ENCODE measurements around the gene ELFN1.

DNA sequence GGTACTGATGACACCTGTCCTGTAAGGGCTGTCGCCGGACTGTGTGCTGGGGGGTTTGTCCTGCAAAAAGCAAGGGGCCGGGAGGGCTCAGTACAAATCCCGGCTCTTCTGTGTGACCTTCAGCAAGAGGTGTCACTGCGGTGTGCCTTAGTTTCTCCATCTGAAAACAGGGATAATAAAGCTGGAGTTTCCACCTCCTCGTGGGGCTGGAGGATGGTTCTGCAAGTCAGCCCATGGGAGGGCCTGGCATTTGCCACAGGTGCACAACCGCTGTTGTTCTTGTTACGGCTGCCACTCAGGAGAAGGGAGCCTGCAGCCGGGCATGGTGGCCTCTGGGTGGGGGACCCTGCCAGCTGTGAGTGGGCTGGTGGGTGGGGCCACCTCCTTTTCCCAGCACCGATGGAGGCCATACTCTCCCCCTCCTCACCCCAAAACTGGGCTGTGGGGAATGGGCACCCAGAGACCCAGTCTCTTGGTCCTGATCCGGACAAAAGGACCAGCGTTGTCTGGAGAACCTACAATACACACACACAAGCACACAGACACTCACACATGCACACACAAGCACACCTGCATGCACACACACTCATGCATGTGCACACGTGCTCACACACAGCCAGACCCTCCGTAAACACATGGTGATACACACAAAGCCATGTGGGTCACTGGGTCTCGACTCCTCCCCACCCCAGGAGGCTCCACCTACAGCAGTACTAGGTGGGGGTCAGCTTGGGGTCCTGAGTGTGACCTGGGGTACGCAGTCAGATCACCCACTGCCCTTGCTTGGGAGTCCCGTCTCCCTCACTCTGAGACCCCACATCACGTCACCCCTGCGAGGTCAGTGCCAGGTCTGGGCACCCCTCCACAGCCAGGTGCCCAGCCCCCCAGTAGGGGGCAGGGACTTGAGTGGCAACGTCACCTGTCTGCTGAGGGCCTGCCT, 34.1 kb downstream of the ELFN1 start:
- no peak for TF ChIP-seq CEBPB (IDR thresholded peaks at IDR 0.05; ENCODE audit: borderline replicate concordance in 1 of 2, low read depth in 2 of 2, low read length in 2 of 2)
- no peak for TF ChIP-seq SIN3A (IDR thresholded peaks at IDR 0.05; ENCODE audit: low read depth, low read length)
- TF ChIP-seq, protein P1, sequence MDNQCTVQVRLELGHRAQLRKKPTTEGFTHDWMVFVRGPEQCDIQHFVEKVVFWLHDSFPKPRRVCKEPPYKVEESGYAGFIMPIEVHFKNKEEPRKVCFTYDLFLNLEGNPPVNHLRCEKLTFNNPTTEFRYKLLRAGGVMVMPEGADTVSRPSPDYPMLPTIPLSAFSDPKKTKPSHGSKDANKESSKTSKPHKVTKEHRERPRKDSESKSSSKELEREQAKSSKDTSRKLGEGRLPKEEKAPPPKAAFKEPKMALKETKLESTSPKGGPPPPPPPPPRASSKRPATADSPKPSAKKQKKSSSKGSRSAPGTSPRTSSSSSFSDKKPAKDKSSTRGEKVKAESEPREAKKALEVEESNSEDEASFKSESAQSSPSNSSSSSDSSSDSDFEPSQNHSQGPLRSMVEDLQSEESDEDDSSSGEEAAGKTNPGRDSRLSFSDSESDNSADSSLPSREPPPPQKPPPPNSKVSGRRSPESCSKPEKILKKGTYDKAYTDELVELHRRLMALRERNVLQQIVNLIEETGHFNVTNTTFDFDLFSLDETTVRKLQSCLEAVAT (IDR thresholded peaks at IDR 0.05), result no peak
- TF ChIP-seq EZH2 (IDR thresholded peaks at IDR 0.05; ENCODE audit: borderline replicate concordance, control insufficient read depth, low read depth, low read length), result no peak
- no peak for TF ChIP-seq ZBED1 (IDR thresholded peaks at IDR 0.05; ENCODE audit: borderline replicate concordance)
- TF ChIP-seq JUND (IDR thresholded peaks at IDR 0.05; ENCODE audit: low read depth, low read length), result no peak
- no peak for TF ChIP-seq FOS (IDR thresholded peaks at IDR 0.05; ENCODE audit: borderline replicate concordance, extremely low read depth, insufficient read length)
- TF ChIP-seq MAX (IDR thresholded peaks at IDR 0.05; ENCODE audit: low read depth, low read length), result no peak
- no peak for TF ChIP-seq KDM1A (IDR thresholded peaks at IDR 0.05; ENCODE audit: borderline replicate concordance)
- no peak for TF ChIP-seq SMC3 (IDR thresholded peaks at IDR 0.05; ENCODE audit: borderline replicate concordance, low read length)
- TF ChIP-seq, protein P2, sequence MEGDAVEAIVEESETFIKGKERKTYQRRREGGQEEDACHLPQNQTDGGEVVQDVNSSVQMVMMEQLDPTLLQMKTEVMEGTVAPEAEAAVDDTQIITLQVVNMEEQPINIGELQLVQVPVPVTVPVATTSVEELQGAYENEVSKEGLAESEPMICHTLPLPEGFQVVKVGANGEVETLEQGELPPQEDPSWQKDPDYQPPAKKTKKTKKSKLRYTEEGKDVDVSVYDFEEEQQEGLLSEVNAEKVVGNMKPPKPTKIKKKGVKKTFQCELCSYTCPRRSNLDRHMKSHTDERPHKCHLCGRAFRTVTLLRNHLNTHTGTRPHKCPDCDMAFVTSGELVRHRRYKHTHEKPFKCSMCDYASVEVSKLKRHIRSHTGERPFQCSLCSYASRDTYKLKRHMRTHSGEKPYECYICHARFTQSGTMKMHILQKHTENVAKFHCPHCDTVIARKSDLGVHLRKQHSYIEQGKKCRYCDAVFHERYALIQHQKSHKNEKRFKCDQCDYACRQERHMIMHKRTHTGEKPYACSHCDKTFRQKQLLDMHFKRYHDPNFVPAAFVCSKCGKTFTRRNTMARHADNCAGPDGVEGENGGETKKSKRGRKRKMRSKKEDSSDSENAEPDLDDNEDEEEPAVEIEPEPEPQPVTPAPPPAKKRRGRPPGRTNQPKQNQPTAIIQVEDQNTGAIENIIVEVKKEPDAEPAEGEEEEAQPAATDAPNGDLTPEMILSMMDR (IDR thresholded peaks at IDR 0.05 in 2 of 3, conservative IDR thresholded peaks at IDR 0.05 in 1 of 3; ENCODE audit: control insufficient read depth in 2 of 3, extremely low read depth in 1 of 3, insufficient read depth in 1 of 3, low read depth in 3 of 3, low read length in 3 of 3), result no peak

All from GM12878 (cell line).